GM23338 (cell line): Measurements from ENCODE around the gene PARD3. TPM values are rescaled to one million over a fixed set of nuclear protein-coding genes. Genes with fewer than 3 reads are reported as not detected.

Experiments
- CREB1 ChIP-seq: fragments of 250-450 bp; sonication (Bioruptor Pico); IDR thresholded peaks from 2 replicates; pipeline ENCODE4 v1.5.0; 2020; ENCODE audit warnings: low read depth, mild to moderate bottlenecking, moderate library complexity
- CTCF ChIP-seq, 2 experiments: fragments of 200-600 bp in 1 of 2; sonication (generic) in 1 of 2; conservative IDR thresholded peaks; 2 replicates each; pipeline versions ENCODE4 v1.5.1 to v1.6.1; 2016 to 2017; ENCODE audit warnings: antibody characterized with exemption in 2 of 2, low read depth in 2 of 2, mild to moderate bottlenecking in 2 of 2, moderate library complexity in 1 of 2
- EZH2 ChIP-seq: fragments of 200-600 bp; sonication (generic); IDR thresholded peaks from one replicate; pipeline ENCODE4 v1.8.0; 2017; ENCODE audit warnings: antibody characterized with exemption, mild to moderate bottlenecking, low read depth; ENCODE audit not compliant: unreplicated experiment
- JUNB ChIP-seq: IDR thresholded peaks from one replicate; pipeline ENCODE4 v1.6.1; 2016; ENCODE audit warnings: antibody characterized with exemption; ENCODE audit not compliant: unreplicated experiment
- NANOG ChIP-seq: IDR thresholded peaks from 2 replicates; pipeline ENCODE4 v1.6.1; 2016; ENCODE audit warnings: antibody characterized with exemption, borderline replicate concordance
- POLR2AphosphoS5 ChIP-seq: IDR thresholded peaks from 2 replicates; pipeline ENCODE4 v1.6.1; 2016; ENCODE audit warnings: antibody characterized with exemption, low read depth
- REST ChIP-seq: IDR thresholded peaks from one replicate; pipeline ENCODE4 v1.6.1; 2018; ENCODE audit warnings: antibody characterized with exemption; ENCODE audit not compliant: unreplicated experiment
- STAT1 ChIP-seq: IDR thresholded peaks from one replicate; pipeline ENCODE4 v1.6.1; 2016; ENCODE audit warnings: antibody characterized with exemption; ENCODE audit not compliant: unreplicated experiment
- ZNF114 ChIP-seq: fragments of 250-450 bp; sonication (Bioruptor Pico); IDR thresholded peaks from 2 replicates; pipeline ENCODE4 v1.5.0; 2020; ENCODE audit warnings: mild to moderate bottlenecking, moderate library complexity
- ZNF331 ChIP-seq: fragments of 250-450 bp; sonication (Bioruptor Pico); IDR thresholded peaks from 2 replicates; pipeline ENCODE4 v1.5.0; 2020; ENCODE audit warnings: low read depth, mild to moderate bottlenecking, moderate library complexity
- polyA plus RNA-seq: library from polyadenylated mRNA; unstranded; fragments of >200 nt; fragmentation: Nextera tagmentation; extraction: Ambion mirVana; gene quantifications from 2 replicates; pipeline ENCODE4 v1.2.1, GENCODE V29; 2016
- total RNA-seq: library from RNA; depleted of rRNA; stranded (reverse); fragments of >200 nt; shearing (Covaris generic); gene quantifications from 2 replicates; pipeline ENCODE4 v1.2.3, GENCODE V29; 2014
- TF ChIP-seq, protein P1 (sequence below): fragments of 250-450 bp; sonication (Bioruptor Pico); IDR thresholded peaks from 2 replicates; pipeline ENCODE4 v1.5.0; 2020; ENCODE audit warnings: mild to moderate bottlenecking, moderate library complexity

The PARD3 gene
- total and polyA plus RNA-seq, 2 experiments from 2014 or later: 30.2 to 51.4 TPM

- TF ChIP-seq, protein P1, sequence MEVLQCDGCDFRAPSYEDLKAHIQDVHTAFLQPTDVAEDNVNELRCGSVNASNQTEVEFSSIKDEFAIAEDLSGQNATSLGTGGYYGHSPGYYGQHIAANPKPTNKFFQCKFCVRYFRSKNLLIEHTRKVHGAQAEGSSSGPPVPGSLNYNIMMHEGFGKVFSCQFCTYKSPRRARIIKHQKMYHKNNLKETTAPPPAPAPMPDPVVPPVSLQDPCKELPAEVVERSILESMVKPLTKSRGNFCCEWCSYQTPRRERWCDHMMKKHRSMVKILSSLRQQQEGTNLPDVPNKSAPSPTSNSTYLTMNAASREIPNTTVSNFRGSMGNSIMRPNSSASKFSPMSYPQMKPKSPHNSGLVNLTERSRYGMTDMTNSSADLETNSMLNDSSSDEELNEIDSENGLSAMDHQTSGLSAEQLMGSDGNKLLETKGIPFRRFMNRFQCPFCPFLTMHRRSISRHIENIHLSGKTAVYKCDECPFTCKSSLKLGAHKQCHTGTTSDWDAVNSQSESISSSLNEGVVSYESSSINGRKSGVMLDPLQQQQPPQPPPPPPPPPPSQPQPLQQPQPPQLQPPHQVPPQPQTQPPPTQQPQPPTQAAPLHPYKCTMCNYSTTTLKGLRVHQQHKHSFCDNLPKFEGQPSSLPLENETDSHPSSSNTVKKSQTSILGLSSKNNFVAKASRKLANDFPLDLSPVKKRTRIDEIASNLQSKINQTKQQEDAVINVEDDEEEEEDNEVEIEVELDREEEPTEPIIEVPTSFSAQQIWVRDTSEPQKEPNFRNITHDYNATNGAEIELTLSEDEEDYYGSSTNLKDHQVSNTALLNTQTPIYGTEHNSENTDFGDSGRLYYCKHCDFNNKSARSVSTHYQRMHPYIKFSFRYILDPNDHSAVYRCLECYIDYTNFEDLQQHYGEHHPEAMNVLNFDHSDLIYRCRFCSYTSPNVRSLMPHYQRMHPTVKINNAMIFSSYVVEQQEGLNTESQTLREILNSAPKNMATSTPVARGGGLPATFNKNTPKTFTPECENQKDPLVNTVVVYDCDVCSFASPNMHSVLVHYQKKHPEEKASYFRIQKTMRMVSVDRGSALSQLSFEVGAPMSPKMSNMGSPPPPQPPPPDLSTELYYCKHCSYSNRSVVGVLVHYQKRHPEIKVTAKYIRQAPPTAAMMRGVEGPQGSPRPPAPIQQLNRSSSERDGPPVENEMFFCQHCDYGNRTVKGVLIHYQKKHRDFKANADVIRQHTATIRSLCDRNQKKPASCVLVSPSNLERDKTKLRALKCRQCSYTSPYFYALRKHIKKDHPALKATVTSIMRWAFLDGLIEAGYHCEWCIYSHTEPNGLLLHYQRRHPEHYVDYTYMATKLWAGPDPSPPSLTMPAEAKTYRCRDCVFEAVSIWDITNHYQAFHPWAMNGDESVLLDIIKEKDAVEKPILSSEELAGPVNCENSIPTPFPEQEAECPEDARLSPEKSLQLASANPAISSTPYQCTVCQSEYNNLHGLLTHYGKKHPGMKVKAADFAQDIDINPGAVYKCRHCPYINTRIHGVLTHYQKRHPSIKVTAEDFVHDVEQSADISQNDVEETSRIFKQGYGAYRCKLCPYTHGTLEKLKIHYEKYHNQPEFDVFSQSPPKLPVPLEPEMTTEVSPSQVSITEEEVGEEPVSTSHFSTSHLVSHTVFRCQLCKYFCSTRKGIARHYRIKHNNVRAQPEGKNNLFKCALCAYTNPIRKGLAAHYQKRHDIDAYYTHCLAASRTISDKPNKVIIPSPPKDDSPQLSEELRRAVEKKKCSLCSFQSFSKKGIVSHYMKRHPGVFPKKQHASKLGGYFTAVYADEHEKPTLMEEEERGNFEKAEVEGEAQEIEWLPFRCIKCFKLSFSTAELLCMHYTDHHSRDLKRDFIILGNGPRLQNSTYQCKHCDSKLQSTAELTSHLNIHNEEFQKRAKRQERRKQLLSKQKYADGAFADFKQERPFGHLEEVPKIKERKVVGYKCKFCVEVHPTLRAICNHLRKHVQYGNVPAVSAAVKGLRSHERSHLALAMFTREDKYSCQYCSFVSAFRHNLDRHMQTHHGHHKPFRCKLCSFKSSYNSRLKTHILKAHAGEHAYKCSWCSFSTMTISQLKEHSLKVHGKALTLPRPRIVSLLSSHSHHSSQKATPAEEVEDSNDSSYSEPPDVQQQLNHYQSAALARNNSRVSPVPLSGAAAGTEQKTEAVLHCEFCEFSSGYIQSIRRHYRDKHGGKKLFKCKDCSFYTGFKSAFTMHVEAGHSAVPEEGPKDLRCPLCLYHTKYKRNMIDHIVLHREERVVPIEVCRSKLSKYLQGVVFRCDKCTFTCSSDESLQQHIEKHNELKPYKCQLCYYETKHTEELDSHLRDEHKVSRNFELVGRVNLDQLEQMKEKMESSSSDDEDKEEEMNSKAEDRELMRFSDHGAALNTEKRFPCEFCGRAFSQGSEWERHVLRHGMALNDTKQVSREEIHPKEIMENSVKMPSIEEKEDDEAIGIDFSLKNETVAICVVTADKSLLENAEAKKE (CRISPR knock-in tag): no peak
- no peak for TF ChIP-seq NANOG
- TF ChIP-seq CREB1 (CRISPR knock-in tag): no peak
- TF ChIP-seq JUNB: no peak
- no peak for TF ChIP-seq STAT1
- no peak for TF ChIP-seq EZH2
- TF ChIP-seq POLR2AphosphoS5: no peak
- TF ChIP-seq REST: no peak
- TF ChIP-seq ZNF331: no peak
- no peak for TF ChIP-seq ZNF114 (CRISPR knock-in tag)
- TF ChIP-seq CTCF (conservative IDR thresholded peaks at IDR 0.05; ENCODE audit: low read depth in 2 of 2): no peak
Measured at GRCh38 chr10:34650156-34650555, 164.9 kb downstream of the PARD3 start (continued).
